Stomach (tissue), 9 donors: ENCODE measurements around the gene UGT1A6. TPM values are rescaled to one million over a fixed set of nuclear protein-coding genes. Genes with fewer than 3 reads are reported as not detected.

Experiments used
- DNase-seq, 2 donors: peaks; one replicate each; pipeline versions ENCODE4 v3.0.0 to v3.0.0-alpha.2; 2013 to 2019
- H3K27ac ChIP-seq, 5 donors: fragments of 200-600 bp in 4 of 5; sonication (generic) in 4 of 5; one replicate each; pipeline ENCODE4 v1.5.1; 2013 to 2019; ENCODE audit warnings: mild to moderate bottlenecking in 1 of 5, moderate library complexity in 1 of 5
- H3K27me3 ChIP-seq, 3 donors: fragments of 200-600 bp; sonication (generic); one replicate each; pipeline ENCODE4 v1.5.1; 2017 to 2019; ENCODE audit warnings: mixed run types in 1 of 3
- H3K36me3 ChIP-seq, 4 donors: fragments of 200-600 bp; sonication (generic); 1 replicate in 3 of 4; 2 replicates in 1 of 4; pipeline ENCODE4 v1.5.1; 2016 to 2019
- H3K4me1 ChIP-seq, 4 donors: fragments of 200-600 bp; sonication (generic); one replicate each; pipeline ENCODE4 v1.5.1; 2016 to 2019
- H3K4me3 ChIP-seq, 4 donors: fragments of 200-600 bp; sonication (generic) in 3 of 4; one replicate each; pipeline ENCODE4 v1.5.1; 2016 to 2019; ENCODE audit warnings: mild to moderate bottlenecking in 1 of 4
- H3K9me3 ChIP-seq, 4 donors: fragments of 200-600 bp; sonication (generic); one replicate each; pipeline ENCODE4 v1.5.1; 2016 to 2019
- EP300 ChIP-seq: sonication (generic); formaldehyde crosslinking; IDR thresholded peaks from one replicate; pipeline ENCODE4 v1.6.1; 2017; ENCODE audit warnings: antibody characterized with exemption
- POLR2A ChIP-seq, 4 donors: fragments of 450-650 bp; IDR thresholded peaks; one replicate each; pipeline ENCODE4 v1.6.1; 2016; ENCODE audit warnings: antibody characterized with exemption in 4 of 4, control low read depth in 2 of 4, mild to moderate bottlenecking in 1 of 4, moderate library complexity in 1 of 4
- POLR2AphosphoS5 ChIP-seq, 3 donors: sonication (generic); formaldehyde crosslinking; IDR thresholded peaks; one replicate each; pipeline ENCODE4 v1.6.1; 2016; ENCODE audit warnings: antibody characterized with exemption in 3 of 3
- WGBS, 5 donors: extraction: QIAGEN DNeasy Blood & Tissue Kit in 3 of 5; methylation state at CpG; one replicate each; pipeline versions ENCODE4 v1.1.5 to v1.1.7; 2013 to 2018; 5-methylcytosine and 5-hydroxymethylcytosine counted together
- intact Hi-C: fragments of 100-400 bp; cut with DNase I; formaldehyde crosslinking; loops from one replicate; pipeline ENCODE4 v1.15.1; 2023; ENCODE audit warnings: low total_unique reads
- polyA plus RNA-seq, 3 donors: library from polyadenylated mRNA; stranded (reverse); fragments of 200-250 nt; gene quantifications; one replicate each; pipeline ENCODE4 v1.2.3, GENCODE V29; 2013
- total RNA-seq, 5 donors: library from RNA; depleted of rRNA; stranded (reverse); fragments of >200 nt; gene quantifications; one replicate each; pipeline versions ENCODE4 v1.1.0 to v1.2.3, GENCODE V29; 2014 to 2016
- TF ChIP-seq, protein P1 (sequence below), 7 experiments: fragments of 450-650 bp in 4 of 7; fragments of 200-600 bp in 3 of 7; sonication (generic) in 3 of 7; IDR thresholded peaks; one replicate each; pipeline ENCODE4 v1.5.1; 2016 to 2019; ENCODE audit warnings: antibody characterized with exemption in 7 of 7, control low read depth in 2 of 7, mild to moderate bottlenecking in 1 of 7
- donor health status: healthy with polysubstance abuse.
- donor health status: Bipolar disorder and iron deficiency.
- donor health status: healthy.

Gene UGT1A6
- total and polyA plus RNA-seq, 8 donors, result 3.5 to 184 (median 24.6) TPM

DNA sequence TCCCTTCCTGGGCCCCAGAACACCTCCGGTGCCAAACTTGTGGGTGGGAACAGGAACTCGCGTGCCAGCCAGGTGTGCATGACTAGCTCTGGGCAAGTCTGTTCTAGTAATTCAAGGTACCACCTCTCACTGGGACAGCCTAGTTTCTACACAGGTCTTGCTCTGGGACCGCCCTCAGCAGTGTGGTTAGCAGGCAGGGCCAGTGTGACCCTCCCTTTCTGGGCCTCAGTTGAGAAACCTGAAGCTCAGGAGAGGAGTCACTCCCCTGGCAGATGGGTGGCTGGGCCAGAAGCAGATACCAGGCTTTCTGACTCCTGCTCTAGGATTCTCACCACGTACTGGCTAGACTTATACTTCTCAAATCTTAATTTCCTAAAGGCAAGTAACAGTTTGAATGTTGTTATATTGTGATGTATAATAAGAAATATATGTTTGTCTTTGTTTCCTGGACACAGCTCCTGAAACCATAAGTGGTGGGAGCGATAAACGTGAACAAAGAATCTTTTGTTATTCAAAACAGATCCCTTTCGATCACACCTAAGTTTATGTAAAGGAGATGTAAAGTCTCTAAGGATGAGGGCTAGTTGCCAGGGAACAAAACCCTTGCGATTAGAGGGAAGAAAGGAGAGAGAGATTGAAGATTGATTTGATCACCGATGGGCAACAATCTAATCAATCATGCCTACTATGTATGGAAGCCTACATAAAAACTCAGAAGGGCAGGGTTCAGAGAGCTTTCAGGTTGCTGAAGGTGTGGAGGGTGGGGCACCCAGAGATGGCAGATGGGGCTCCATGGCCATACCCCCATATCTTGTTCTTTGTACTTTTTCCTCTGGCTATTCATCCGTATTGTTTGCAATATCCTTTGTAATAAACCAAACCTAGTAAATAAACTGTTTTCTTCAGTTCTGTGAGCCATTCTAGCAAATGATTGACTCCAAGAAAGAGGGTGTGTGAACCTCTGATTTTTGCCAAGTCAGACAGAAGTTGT, 952 bp upstream of the UGT1A6 start:
- H3K27me3 ChIP-seq, result no peaks in the 10 kb centered on the region
- DNase-seq, result peak; percentile 46 to 75
- H3K4me3 ChIP-seq, result peak overlapping the region in 2 of 4 donors; percentile 12 to 38
- intact Hi-C loops, result no loop called here
- TF ChIP-seq, protein P1, sequence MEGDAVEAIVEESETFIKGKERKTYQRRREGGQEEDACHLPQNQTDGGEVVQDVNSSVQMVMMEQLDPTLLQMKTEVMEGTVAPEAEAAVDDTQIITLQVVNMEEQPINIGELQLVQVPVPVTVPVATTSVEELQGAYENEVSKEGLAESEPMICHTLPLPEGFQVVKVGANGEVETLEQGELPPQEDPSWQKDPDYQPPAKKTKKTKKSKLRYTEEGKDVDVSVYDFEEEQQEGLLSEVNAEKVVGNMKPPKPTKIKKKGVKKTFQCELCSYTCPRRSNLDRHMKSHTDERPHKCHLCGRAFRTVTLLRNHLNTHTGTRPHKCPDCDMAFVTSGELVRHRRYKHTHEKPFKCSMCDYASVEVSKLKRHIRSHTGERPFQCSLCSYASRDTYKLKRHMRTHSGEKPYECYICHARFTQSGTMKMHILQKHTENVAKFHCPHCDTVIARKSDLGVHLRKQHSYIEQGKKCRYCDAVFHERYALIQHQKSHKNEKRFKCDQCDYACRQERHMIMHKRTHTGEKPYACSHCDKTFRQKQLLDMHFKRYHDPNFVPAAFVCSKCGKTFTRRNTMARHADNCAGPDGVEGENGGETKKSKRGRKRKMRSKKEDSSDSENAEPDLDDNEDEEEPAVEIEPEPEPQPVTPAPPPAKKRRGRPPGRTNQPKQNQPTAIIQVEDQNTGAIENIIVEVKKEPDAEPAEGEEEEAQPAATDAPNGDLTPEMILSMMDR (IDR thresholded peaks at IDR 0.05), result no peak
- TF ChIP-seq POLR2AphosphoS5 (IDR thresholded peaks at IDR 0.05) (peak in 2 of 3 donors; percentile 75 to 79), EP300 (no peak), POLR2A (IDR thresholded peaks at IDR 0.05) (peak in 1 of 4 donors; percentile 53)
- peaks cover 0 to 31% (median 17%) of the 10 kb centered on the region in 4 donors for H3K4me1 ChIP-seq
- no peaks in the 10 kb centered on the region for H3K9me3 ChIP-seq
- no peaks in the 10 kb centered on the region for H3K36me3 ChIP-seq
- WGBS, 5 donors, result 32 to 55% (median 47%) methylated on average over 10 to 11 of the region's 11 CpGs
- H3K27ac ChIP-seq, result peak overlapping the region; percentile 64 to 82 (median 76)

DNA sequence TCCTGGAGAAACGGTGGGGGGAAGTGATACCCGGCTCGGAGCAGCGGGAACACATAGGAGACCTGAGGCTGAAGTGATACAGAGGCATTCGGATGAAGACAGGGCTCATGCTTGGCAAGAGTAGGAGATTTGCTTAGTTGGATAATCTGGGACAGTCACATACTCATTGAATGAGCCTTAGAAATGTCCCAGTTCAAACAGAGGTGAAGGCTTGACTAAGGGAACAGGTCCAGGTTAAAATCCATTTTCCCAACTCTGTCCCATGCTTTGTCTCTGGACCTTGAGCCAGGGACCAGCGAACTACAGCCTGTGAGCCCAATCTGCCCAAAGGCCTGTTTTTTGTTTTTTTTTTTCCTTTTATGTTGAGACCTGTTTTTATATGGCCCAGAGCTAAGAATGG, 1.3 kb downstream of the UGT1A6 start:
- Histone ChIP-seq H3K36me3 (no peaks in the 10 kb centered on the region), H3K27ac (peak overlapping the region; percentile 52 to 82 (median 71)), H3K4me3 (peak overlapping the region in 3 of 4 donors; percentile 23 to 38 (median 30)), H3K9me3 (no peaks in the 10 kb centered on the region), H3K27me3 (no peaks in the 10 kb centered on the region), H3K4me1 (peaks cover 0 to 29% (median 17%) of the 10 kb centered on the region in 4 donors)
- intact Hi-C loops, result no loop called here
- TF ChIP-seq EP300 (no peak), POLR2A (IDR thresholded peaks at IDR 0.05) (no peak), POLR2AphosphoS5 (IDR thresholded peaks at IDR 0.05) (no peak)
- TF ChIP-seq, protein P1 (IDR thresholded peaks at IDR 0.05), result no peak
- 40 to 75% (median 68%) methylated on average over 6 of the region's 6 CpGs for WGBS, 5 donors
- no peak for DNase-seq

DNA sequence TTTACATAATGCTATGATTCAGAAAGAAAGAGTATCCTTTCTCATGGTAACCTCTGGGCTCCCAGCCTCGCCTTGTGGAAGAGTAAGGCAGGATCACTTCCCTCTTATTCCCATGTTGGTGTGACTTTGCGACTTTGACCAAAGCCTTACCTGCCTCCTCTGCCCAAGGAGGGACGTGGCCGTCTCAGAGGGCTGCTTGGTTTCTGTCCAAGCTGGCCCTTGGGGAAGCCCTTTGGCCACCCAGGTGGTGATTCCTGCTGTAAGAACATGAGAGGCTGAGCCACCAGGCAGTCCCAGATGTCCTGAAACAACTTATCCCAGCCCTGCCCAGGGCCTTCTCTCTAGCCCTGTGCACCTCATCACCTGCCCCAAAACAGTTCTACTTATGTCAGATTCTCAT, 6.0 kb downstream of the UGT1A6 start:
- H3K9me3 ChIP-seq, result no peaks in the 10 kb centered on the region
- no peak overlapping the region for H3K4me3 ChIP-seq
- H3K27me3 ChIP-seq, result no peaks in the 10 kb centered on the region
- TF ChIP-seq POLR2AphosphoS5 (IDR thresholded peaks at IDR 0.05) (no peak), POLR2A (IDR thresholded peaks at IDR 0.05) (no peak), EP300 (no peak)
- TF ChIP-seq, protein P1 (IDR thresholded peaks at IDR 0.05), result no peak
- H3K4me1 ChIP-seq, result peaks cover 0 to 13% (median 4%) of the 10 kb centered on the region in 4 donors
- 74 to 90% (median 80%) methylated on average over 4 of the region's 4 CpGs for WGBS, 5 donors
- no peak for DNase-seq
- intact Hi-C loops, result no loop called here
- no peaks in the 10 kb centered on the region for H3K36me3 ChIP-seq
- H3K27ac ChIP-seq, result peak overlapping the region; percentile 5 to 79 (median 76)

DNA sequence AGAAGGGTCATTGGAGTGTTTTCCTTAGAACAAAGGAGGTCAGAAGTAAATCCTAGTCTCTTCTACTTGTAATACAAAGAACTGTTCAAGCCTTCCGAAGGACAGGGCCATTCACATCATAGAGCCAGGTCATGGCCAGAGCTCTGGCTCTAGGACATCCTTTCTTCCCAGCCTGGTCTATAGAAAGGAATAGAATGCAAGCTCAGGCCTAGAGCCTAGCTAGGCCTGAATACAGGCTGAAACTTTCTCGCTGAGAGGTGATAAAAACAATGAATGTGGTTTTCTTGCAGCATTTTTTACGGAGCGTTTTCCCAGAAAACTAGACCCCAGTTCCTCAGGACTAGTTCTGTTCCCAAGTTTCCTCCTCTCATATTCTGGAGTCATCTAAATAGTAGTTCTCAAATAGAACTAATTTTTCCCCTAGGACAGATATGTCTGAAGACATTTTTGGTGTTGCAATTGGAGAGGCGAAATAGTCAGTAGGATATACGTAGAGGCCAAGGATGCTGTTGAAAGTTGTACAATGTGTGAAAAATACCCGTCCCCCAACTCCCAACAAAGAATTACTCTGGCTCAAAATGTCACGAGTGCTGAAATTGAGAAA, 6.8 kb downstream of the UGT1A6 start:
- Histone ChIP-seq H3K4me3 (no peak overlapping the region), H3K27ac (peak overlapping the region; percentile 66 to 79 (median 76)), H3K9me3 (no peaks in the 10 kb centered on the region), H3K4me1 (peaks cover 0 to 13% (median 4%) of the 10 kb centered on the region in 4 donors), H3K27me3 (no peaks in the 10 kb centered on the region), H3K36me3 (no peaks in the 10 kb centered on the region)
- no peak for DNase-seq
- TF ChIP-seq, protein P1 (IDR thresholded peaks at IDR 0.05), result no peak
- TF ChIP-seq EP300 (no peak), POLR2AphosphoS5 (IDR thresholded peaks at IDR 0.05) (no peak), POLR2A (IDR thresholded peaks at IDR 0.05) (no peak)
- 77 to 88% (median 85%) methylated on average over 8 of the region's 8 CpGs for WGBS, 5 donors
- intact Hi-C loops, result no loop called here
